NCI-H446 (cell line): Measurements from ENCODE around the gene CHD5.
"Not testable (repeated sequence)": the region's sequence is repeated elsewhere in the genome, so short reads cannot be mapped to it uniquely, and the experiment has no call there.

ENCODE experiments used
- DNase-seq, 2 experiments: peaks; one replicate each; lab custom pipeline; 2025; lab: John Stamatoyannopoulos, UW

CHD5 gene

DNA sequence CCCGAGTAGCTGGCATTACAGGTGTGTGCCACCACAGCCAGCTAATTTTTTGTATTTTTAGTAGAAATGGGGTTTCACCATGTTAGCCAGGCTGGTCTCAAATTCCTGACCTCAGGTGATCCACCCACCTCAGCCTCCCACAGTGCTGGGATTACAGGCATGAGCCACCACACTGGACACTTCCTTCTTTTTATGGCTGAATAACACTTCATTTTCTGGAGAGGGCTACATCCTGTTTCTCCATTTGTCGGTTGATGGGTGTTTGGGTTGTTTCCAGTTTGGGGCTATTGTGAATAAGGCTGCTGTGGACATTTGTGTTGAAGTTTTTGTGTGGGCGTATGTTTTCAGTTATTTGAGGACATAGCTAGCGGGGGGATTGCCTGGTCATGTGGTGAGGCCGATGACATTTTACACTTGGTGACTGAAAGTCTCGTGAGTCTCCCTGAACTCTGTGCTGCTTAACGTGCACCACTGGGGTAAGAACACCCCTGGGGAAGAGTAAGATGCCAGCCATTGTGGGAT is 116.5 kb downstream of the CHD5 start:
- not testable (repeated sequence) for DNase-seq

DNA sequence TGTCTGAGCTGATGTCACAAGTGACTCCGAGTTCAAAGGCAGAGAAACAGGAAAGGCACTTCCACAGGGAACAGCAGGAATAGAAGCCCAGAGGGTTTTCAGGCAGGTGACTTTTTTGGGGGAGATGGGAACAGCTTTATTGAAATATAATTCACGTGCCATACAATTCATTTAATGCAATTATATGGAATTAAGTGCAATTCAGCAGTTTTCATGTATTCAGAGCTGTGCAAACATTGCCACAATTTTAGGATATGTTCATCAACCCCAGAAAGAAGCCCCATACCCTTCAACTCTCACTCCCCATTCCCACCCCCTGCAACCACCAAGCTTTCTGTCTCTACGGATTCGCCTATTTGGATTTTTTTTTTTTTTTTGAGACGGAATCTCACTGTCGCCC is 117.5 kb downstream of the CHD5 start:
- DNase-seq = no peak

DNA sequence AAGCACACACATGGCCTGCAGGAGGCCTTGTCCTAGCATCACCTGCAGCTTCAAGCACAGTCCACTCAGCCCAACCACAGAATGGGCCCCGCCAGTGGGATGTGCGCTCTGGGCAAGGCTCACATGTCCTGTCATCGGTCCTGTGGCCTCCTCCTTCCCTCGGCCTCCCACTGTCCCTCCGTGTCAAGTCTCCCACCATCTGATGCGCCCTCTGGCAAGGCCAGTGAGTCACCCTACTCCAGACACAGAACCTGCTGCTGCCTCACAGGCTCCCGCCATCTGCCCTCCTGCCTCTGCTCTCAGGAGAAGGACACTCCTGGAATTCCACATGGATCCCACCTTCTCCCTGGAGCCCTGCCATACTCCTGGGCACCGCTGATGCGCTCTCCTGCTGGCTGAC is 120.3 kb downstream of the CHD5 start:
- peak in 1 of 2 experiments; percentile 65 for DNase-seq

DNA sequence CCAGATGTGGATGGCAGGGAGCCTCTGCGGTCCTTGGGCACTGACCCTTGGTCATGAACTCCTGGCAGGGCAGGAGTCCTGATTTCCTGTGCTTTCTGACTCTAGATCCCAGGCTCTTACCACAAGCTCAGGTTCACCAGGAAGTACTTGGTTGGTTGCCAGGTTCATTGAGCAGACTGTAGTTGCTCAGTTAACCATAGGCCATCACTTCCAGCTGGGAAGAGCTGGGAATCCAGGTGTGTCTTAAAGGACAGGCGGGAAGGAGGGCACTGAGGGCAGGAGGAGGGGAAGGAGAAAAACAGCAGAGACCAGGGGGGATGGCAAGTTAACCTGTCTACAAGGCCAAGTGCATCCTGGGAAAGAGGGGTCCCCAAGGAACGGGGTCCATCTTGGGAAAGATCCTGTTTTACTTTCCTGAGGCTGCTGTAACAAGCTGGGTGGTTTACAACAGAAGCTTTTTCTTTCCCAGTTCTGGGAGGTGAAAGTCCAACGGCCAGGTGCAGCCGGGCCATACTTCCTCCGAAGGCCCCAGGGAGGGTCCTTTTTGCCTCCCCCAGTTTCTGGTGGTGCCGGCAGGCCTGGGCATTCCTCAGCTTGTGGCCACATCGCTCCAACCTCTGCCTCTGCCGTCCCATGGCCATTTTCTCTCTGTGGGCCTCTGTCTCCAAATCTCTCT is 122.8 kb downstream of the CHD5 start:
- DNase-seq = no peak

DNA sequence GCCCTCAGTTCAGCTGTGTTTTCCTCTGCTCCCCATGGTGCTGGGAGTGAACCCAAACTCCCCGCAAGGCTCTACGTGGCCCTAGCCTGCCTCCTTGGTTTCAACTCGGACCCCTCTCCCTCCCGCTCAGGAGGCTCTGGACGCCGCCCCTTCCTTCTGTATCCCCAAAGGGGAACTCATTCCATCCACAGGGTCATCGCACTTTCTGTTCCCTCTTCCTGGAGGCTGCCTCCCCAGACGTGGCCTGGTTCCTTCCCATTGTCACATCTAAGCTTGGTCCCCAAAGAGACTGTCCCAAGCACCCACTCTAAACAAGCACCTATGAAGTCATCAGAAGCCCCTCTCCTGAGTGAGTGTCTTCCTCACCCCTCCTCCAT is 123.6 kb downstream of the CHD5 start:
- no peak for DNase-seq

DNA sequence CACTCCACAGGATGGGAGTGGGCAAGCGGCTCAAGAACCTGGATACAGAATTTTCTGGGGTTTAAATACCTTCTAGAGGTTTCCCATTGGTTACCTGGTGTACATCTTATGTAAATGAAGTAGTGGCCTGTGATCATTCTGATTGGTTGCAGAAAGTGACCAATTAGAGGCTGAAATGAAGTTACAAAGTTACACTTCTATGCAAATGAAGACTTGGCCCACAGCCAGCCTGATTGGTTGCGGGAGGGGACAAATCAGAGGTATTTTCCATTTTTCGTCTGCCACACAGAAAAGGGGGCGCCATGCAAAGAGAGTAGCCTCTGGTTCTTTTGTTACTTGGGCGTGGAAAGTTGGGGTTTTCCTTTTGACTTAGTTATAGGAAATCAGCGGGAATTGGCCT is 125.5 kb downstream of the CHD5 start:
- DNase-seq = no peak

DNA sequence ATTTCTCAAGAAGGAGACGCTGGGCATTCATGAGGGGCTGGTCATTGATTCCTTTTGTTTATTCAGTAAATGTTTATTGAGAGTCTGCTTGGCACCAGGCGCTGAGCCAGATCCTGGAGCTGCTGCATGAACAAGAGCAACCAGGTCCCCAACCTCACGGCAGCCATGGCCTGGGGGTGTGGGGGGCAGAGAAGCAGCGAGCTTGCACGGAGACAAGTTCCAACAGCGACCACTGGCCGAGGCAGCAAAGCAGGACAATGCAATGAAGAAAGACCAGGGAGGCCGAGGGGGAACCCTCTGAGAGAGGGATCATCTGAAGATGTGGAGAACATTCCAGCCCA is 126.9 kb downstream of the CHD5 start:
- no peak for DNase-seq

DNA sequence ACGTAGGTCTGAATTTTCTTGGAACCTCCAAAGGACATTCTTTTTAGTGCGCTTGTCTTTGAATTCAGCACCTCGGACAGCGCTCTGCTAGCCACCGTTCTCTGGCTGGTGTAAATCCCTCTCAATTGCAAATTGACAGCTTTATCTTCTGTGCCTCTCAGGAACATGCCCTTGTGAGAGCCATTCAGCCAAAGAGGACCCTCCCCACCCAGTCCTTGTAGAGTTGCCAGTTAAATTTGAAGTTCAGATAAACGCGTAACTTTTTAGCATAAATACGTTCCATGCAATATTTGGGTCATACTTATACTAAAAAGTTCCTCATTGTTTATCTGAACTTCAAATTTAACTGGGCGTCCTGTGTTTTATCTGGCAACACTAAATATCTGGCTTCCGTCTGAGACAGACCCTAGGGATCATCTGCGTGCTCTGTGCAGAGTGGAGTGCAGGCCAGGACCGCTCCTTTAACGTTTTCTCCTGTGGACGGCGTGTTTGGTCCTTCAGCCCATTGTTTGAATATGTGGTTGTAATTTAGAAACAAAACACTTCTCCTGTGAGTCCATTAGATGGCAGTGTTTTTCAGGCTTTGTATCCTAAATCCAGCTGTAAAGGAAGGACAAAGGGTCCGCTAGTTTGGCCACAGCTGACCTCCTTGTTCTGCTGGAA is 127.4 kb downstream of the CHD5 start:
- DNase-seq = peak; percentile 24 to 61
